DOHH2 (cell line): Measurements from ENCODE around the gene SERTAD4.

Experiments used
- CTCF ChIP-seq: fragments of 200-600 bp; sonication (generic); IDR thresholded peaks from one replicate; pipeline ENCODE4 v1.5.1; 2014; ENCODE audit warnings: antibody characterized with exemption, mild to moderate bottlenecking, low read depth, low read length; ENCODE audit not compliant: poor library complexity, severe bottlenecking
- EZH2phosphoT487 ChIP-seq: fragments of 200-600 bp; sonication (generic); IDR thresholded peaks from 2 replicates; pipeline ENCODE4 v1.6.1; 2017; ENCODE audit warnings: borderline replicate concordance, mild to moderate bottlenecking, antibody characterized with exemption, low read length, moderate library complexity, mixed read lengths

- TF ChIP-seq CTCF: no peak
- TF ChIP-seq EZH2phosphoT487: no peak
These were observed 36.9 kb upstream of the SERTAD4 start for GRCh38 chr1:210195635-210196160.
